Astrocyte (in vitro differentiated cells and primary cell): ENCODE measurements around the gene OR2AJ1. TPM values are rescaled to one million over a fixed set of nuclear protein-coding genes. Genes with fewer than 3 reads are reported as not detected.

Experiments
- DNase-seq: peaks from one replicate; pipeline ENCODE4 v3.0.0-alpha.2; 2010; ENCODE audit warnings: low read depth
- FAIRE-seq: peaks from 2 replicates; lab custom pipeline; 2011; peaks lifted over from hg19 to GRCh38; lab: Jason Lieb, UNC
- H2AFZ ChIP-seq: 2 replicates; pipeline ENCODE4 v1.6.0; 2012; ENCODE audit warnings: low read depth, low read length, inconsistent platforms
- H3K27ac ChIP-seq: 2 replicates; pipeline ENCODE4 v1.5.1; 2011; ENCODE audit warnings: low read depth, low read length, inconsistent platforms
- H3K27me3 ChIP-seq: 2 replicates; pipeline ENCODE4 v1.6.0; 2011; ENCODE audit warnings: low read length, inconsistent platforms; ENCODE audit not compliant: insufficient read depth
- H3K36me3 ChIP-seq: 2 replicates; pipeline ENCODE4 v1.5.1; 2011; ENCODE audit warnings: low read length, inconsistent platforms; ENCODE audit not compliant: insufficient read depth
- H3K4me1 ChIP-seq: 2 replicates; pipeline ENCODE4 v1.5.1; 2011; ENCODE audit warnings: low read length, inconsistent platforms; ENCODE audit not compliant: insufficient read depth
- H3K4me2 ChIP-seq: 2 replicates; pipeline ENCODE4 v1.6.0; 2012; ENCODE audit warnings: low read length, inconsistent platforms
- H3K4me3 ChIP-seq: 2 replicates; pipeline ENCODE4 v1.5.1; 2011; ENCODE audit warnings: low read depth, mild to moderate bottlenecking, low read length, inconsistent platforms; ENCODE audit not compliant: insufficient read depth
- H3K79me2 ChIP-seq: 2 replicates; pipeline ENCODE4 v1.6.0; 2012; ENCODE audit warnings: mild to moderate bottlenecking, low read length, inconsistent platforms; ENCODE audit not compliant: insufficient read depth
- H3K9ac ChIP-seq: 2 replicates; pipeline ENCODE4 v1.6.0; 2012; ENCODE audit warnings: mild to moderate bottlenecking, low read length, inconsistent platforms
- H3K9me3 ChIP-seq: 2 replicates; pipeline ENCODE4 v1.5.1; 2012; ENCODE audit warnings: low read depth, mild to moderate bottlenecking, low read length, inconsistent platforms; ENCODE audit not compliant: insufficient read depth
- H4K20me1 ChIP-seq: 2 replicates; pipeline ENCODE4 v1.6.0; 2012; ENCODE audit warnings: low read length, inconsistent platforms; ENCODE audit not compliant: insufficient read depth
- H3K27ac Mint-ChIP-seq: one replicate; pipeline ENCODE4 v1.8.0; 2021; ENCODE audit warnings: mild to moderate bottlenecking, mixed read lengths; ENCODE audit not compliant: unreplicated experiment
- H3K27me3 Mint-ChIP-seq: one replicate; pipeline ENCODE4 v1.8.0; 2021; ENCODE audit warnings: low read depth, mixed read lengths; ENCODE audit not compliant: unreplicated experiment
- H3K36me3 Mint-ChIP-seq: one replicate; pipeline ENCODE4 v1.8.0; 2021; ENCODE audit warnings: low read depth, mixed read lengths; ENCODE audit not compliant: unreplicated experiment
- H3K4me1 Mint-ChIP-seq: one replicate; pipeline ENCODE4 v1.8.0; 2021; ENCODE audit warnings: low read depth, mixed read lengths; ENCODE audit not compliant: unreplicated experiment
- H3K4me3 Mint-ChIP-seq: one replicate; pipeline ENCODE4 v1.8.0; 2021; ENCODE audit warnings: mild to moderate bottlenecking, moderate library complexity, mixed read lengths; ENCODE audit not compliant: unreplicated experiment
- H3K9me3 Mint-ChIP-seq: one replicate; pipeline ENCODE4 v1.8.0; 2021; ENCODE audit warnings: mild to moderate bottlenecking, mixed read lengths; ENCODE audit not compliant: unreplicated experiment
- CTCF ChIP-seq: IDR thresholded peaks from 2 replicates; pipeline ENCODE4 v1.5.1; 2011; ENCODE audit warnings: low read depth, mild to moderate bottlenecking, inconsistent platforms, low read length, moderate library complexity; ENCODE audit not compliant: insufficient read depth
- EZH2 ChIP-seq: IDR thresholded peaks from 2 replicates; pipeline ENCODE4 v1.6.1; 2012; ENCODE audit warnings: mild to moderate bottlenecking, low read length, inconsistent platforms; ENCODE audit not compliant: insufficient read depth
- total RNA-seq: library from RNA; stranded (reverse); gene quantifications from 2 replicates; pipeline ENCODE4 v1.2.1, GENCODE V29; 2021

Gene OR2AJ1
- total RNA-seq, 1 donor from 2014 or later, result not detected

DNA sequence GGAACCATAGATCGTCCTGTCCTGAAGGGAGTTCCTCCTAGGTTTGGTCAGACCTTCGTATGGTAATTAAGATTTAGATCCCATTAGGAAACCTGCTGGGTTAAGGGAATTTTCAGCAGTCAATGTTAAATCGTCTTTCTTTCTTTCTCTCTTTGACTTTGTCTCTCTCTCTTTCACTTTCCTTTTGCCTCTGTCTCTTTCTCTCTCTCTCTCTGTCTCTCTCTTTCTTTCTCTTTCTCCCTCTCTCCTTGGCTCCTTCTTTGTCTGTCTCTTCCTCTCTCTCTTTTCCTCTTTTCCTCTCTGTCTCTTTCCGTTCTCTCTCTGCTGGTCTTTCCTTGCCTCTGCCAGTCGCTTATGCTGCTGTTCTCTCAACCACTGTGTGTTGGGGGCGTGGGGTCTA lies 20.6 kb upstream of the OR2AJ1 start:
- FAIRE-seq (no peak), DNase-seq (no peak)
- Mint-ChIP-seq H3K4me1 (no peaks in the 10 kb centered on the region), H3K27ac (no peak overlapping the region), H3K9me3 (peaks cover 5% of the 10 kb centered on the region), H3K4me3 (no peak overlapping the region), H3K27me3 (no peaks in the 10 kb centered on the region), H3K36me3 (no peaks in the 10 kb centered on the region)
- H3K79me2 ChIP-seq, result no peaks in the 10 kb centered on the region
- H3K27ac ChIP-seq, result no peak overlapping the region
- H3K9ac ChIP-seq, result no peak overlapping the region
- TF ChIP-seq CTCF, result no peak
- TF ChIP-seq EZH2, result no peak
- H3K9me3 ChIP-seq, result no peaks in the 10 kb centered on the region
- H3K36me3 ChIP-seq, result no peaks in the 10 kb centered on the region
- H4K20me1 ChIP-seq, result no peaks in the 10 kb centered on the region
- H2AFZ ChIP-seq, result no peak overlapping the region
- H3K4me1 ChIP-seq, result no peaks in the 10 kb centered on the region
- no peak overlapping the region for H3K4me3 ChIP-seq
- no peaks in the 10 kb centered on the region for H3K27me3 ChIP-seq
- no peak overlapping the region for H3K4me2 ChIP-seq

DNA sequence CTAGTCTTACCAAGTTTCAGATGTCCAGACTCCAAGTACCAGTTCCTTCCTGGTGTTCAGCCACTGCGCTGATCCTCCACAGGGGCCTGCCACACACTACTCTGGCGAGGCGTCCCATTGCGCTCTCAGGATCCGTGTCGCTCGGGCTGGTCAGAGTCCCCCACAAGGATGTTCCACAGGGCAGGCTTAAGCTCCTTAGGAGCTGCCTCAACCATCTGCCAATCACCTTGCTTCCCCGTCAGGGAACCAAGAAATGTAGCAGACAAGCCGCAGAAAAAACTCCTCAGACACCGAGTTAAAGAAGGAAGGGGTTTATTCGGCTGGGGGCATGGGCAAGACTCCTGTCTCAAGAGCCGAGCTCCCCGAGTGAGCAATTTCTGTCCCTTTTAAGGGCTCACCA lies 19.5 kb upstream of the OR2AJ1 start:
- FAIRE-seq (no peak), DNase-seq (no peak)
- no peak overlapping the region for H3K27ac ChIP-seq
- H3K9ac ChIP-seq, result no peak overlapping the region
- Mint-ChIP-seq H3K4me3 (no peak overlapping the region), H3K4me1 (no peaks in the 10 kb centered on the region), H3K36me3 (no peaks in the 10 kb centered on the region), H3K27ac (no peak overlapping the region), H3K27me3 (no peaks in the 10 kb centered on the region), H3K9me3 (peaks cover 5% of the 10 kb centered on the region)
- H3K27me3 ChIP-seq, result no peaks in the 10 kb centered on the region
- no peak for TF ChIP-seq CTCF
- no peak for TF ChIP-seq EZH2
- no peak overlapping the region for H3K4me2 ChIP-seq
- H3K9me3 ChIP-seq, result no peaks in the 10 kb centered on the region
- H2AFZ ChIP-seq, result no peak overlapping the region
- no peaks in the 10 kb centered on the region for H3K79me2 ChIP-seq
- H3K4me1 ChIP-seq, result no peaks in the 10 kb centered on the region
- H4K20me1 ChIP-seq, result no peaks in the 10 kb centered on the region
- H3K36me3 ChIP-seq, result no peaks in the 10 kb centered on the region
- H3K4me3 ChIP-seq, result no peak overlapping the region

- Histone ChIP-seq H4K20me1 (no peaks in the 10 kb centered on the region), H3K9me3 (no peaks in the 10 kb centered on the region), H3K4me1 (no peaks in the 10 kb centered on the region), H3K79me2 (no peaks in the 10 kb centered on the region), H3K36me3 (no peaks in the 10 kb centered on the region), H2AFZ (no peak overlapping the region), H3K4me2 (no peak overlapping the region), H3K27me3 (no peaks in the 10 kb centered on the region), H3K9ac (no peak overlapping the region), H3K4me3 (no peak overlapping the region), H3K27ac (no peak overlapping the region)
- FAIRE-seq (no peak), DNase-seq (no peak)
- TF ChIP-seq CTCF, result no peak
- TF ChIP-seq EZH2, result no peak
- Mint-ChIP-seq H3K36me3 (no peaks in the 10 kb centered on the region), H3K27ac (peak overlapping the region; percentile 80), H3K27me3 (no peaks in the 10 kb centered on the region), H3K4me3 (no peak overlapping the region), H3K9me3 (peaks cover 5% of the 10 kb centered on the region), H3K4me1 (no peaks in the 10 kb centered on the region)
Measured at GRCh38 chr1:247905910-247906503, 18.7 kb upstream of the OR2AJ1 start.
